HepG2 (cell line): ENCODE data around the gene SMYD1. TPM values are rescaled to one million over a fixed set of nuclear protein-coding genes. Genes with fewer than 3 reads are reported as not detected.

Source experiments
- ATAC-seq: fragments of 200-7000 bp; cut with Tn5 transposase; 3 replicates; pipeline ENCODE4 v1.9.1; 2020; ENCODE audit warnings: mild to moderate bottlenecking, moderate library complexity
- BruUV-seq: library from RNA; stranded (reverse); fragments of 400-500 nt; replicated peaks from 2 replicates; lab custom pipeline; 2021; lab: Mats Ljungman, UMichigan
- CTCF ChIA-PET: fragments of 300-600 bp; formaldehyde crosslinking; extraction: SDS; loops from one replicate; lab custom pipeline; 2021; ENCODE audit warnings: low total read pairs, inconsistent platforms, low intra/inter-chr PET ratio; lab: Yijun Ruan, JAX
- POLR2A ChIA-PET: fragments of 350-600 bp; sonication (Branson Sonifier 250); formaldehyde crosslinking; loops from one replicate; lab custom pipeline; 2020; ENCODE audit warnings: antibody characterized with exemption, inconsistent platforms; lab: Yijun Ruan, JAX
- DNase-seq: peaks from one replicate; pipeline ENCODE4 v3.0.0-alpha.2; 2015; ENCODE audit warnings: low spot score
- FAIRE-seq: peaks from 3 replicates; lab custom pipeline; 2011; peaks lifted over from hg19 to GRCh38; lab: Jason Lieb, UNC
- H2AFZ ChIP-seq: one replicate; pipeline ENCODE4 v1.6.1; 2011; ENCODE audit warnings: low read length, inconsistent platforms
- H3K27ac ChIP-seq: fragments of 300-600 bp; 3 replicates; pipeline ENCODE4 v1.8.0; 2011; ENCODE audit warnings: mixed run types, mild to moderate bottlenecking, mixed read lengths, low read length, inconsistent platforms; ENCODE audit not compliant: insufficient read depth; ENCODE audit errors: extremely low read length
- H3K27me3 ChIP-seq, 2 experiments: fragments of 200-600 bp in 1 of 2; 2 replicates in 1 of 2; 3 replicates in 1 of 2; pipeline versions ENCODE4 v1.6.0 to v1.8.0; 2011; ENCODE audit warnings: low read length in 2 of 2, mild to moderate bottlenecking in 2 of 2, moderate library complexity in 2 of 2, inconsistent platforms in 1 of 2; ENCODE audit not compliant: insufficient read depth in 2 of 2, control insufficient read depth in 1 of 2
- H3K36me3 ChIP-seq, 2 experiments: fragments of 200-600 bp in 1 of 2; replicated peaks in 1 of 2; 2 replicates in 1 of 2; 3 replicates in 1 of 2; pipeline versions ENCODE4 v1.5.1 to v1.8.0; 2011; ENCODE audit warnings: low read length in 2 of 2, inconsistent platforms in 1 of 2; ENCODE audit not compliant: insufficient read depth in 2 of 2, control insufficient read depth in 1 of 2
- H3K4me1 ChIP-seq: 2 replicates; pipeline ENCODE4 v1.5.1; 2012; ENCODE audit warnings: low read length, inconsistent platforms; ENCODE audit not compliant: insufficient read depth
- H3K4me2 ChIP-seq: 2 replicates; pipeline ENCODE4 v1.6.0; 2011; ENCODE audit warnings: low read depth, low read length, inconsistent platforms
- H3K4me3 ChIP-seq, 3 experiments: fragments of 200-600 bp in 1 of 3; sonication (generic), shearing (Covaris generic) in 1 of 3; replicated peaks in 1 of 3; 2 replicates each; pipeline ENCODE4 v1.5.1; 2011 to 2016; ENCODE audit warnings: low read length in 3 of 3, inconsistent platforms in 2 of 3, low read depth in 2 of 3, mild to moderate bottlenecking in 2 of 3, control low read depth in 1 of 3, mixed read lengths in 1 of 3; ENCODE audit not compliant: insufficient read depth in 1 of 3
- H3K79me2 ChIP-seq: one replicate; pipeline ENCODE4 v1.6.1; 2011; ENCODE audit warnings: low read length, inconsistent platforms; ENCODE audit not compliant: insufficient read depth
- H3K9ac ChIP-seq: 2 replicates; pipeline ENCODE4 v1.6.0; 2011; ENCODE audit warnings: mild to moderate bottlenecking, low read depth, low read length, inconsistent platforms; ENCODE audit not compliant: insufficient read depth
- H3K9me3 ChIP-seq: 2 replicates; pipeline ENCODE4 v1.5.1; 2012; ENCODE audit warnings: mild to moderate bottlenecking, low read length
- H4K20me1 ChIP-seq: 2 replicates; pipeline ENCODE4 v1.6.0; 2011; ENCODE audit warnings: inconsistent platforms, mild to moderate bottlenecking, low read length, moderate library complexity; ENCODE audit not compliant: insufficient read depth
- BORCS8-MEF2B ChIP-seq: sonication (generic); formaldehyde crosslinking; IDR thresholded peaks from 2 replicates; pipeline ENCODE4 v1.8.0; 2022; ENCODE audit warnings: mild to moderate bottlenecking, missing genetic modification reagents
- BRCA1 ChIP-seq: sonication (generic); formaldehyde crosslinking; IDR thresholded peaks from 2 replicates; pipeline ENCODE4 v1.4.0; 2020; ENCODE audit warnings: missing genetic modification reagents
- CBX1 ChIP-seq: IDR thresholded peaks from one replicate; pipeline ENCODE4 v1.6.1; 2016; ENCODE audit warnings: antibody characterized with exemption, low read depth
- CBX2 ChIP-seq, 2 experiments: fragments of 200-600 bp in 1 of 2; sonication (generic); formaldehyde crosslinking in 1 of 2; IDR thresholded peaks; 2 replicates each; pipeline versions ENCODE4 v1.7.0 to v1.8.1; 2018 to 2022; ENCODE audit warnings: low read depth in 2 of 2, low read length in 1 of 2, mild to moderate bottlenecking in 1 of 2, missing genetic modification reagents in 1 of 2
- HOXD1 ChIP-seq: sonication (generic); formaldehyde crosslinking; IDR thresholded peaks from 2 replicates; pipeline ENCODE4 v1.5.0; 2020; ENCODE audit warnings: missing genetic modification reagents
- RBAK ChIP-seq: sonication (generic); formaldehyde crosslinking; IDR thresholded peaks from 2 replicates; pipeline ENCODE4 v1.5.1; 2020; ENCODE audit warnings: mild to moderate bottlenecking, missing genetic modification reagents
- SALL1 ChIP-seq: sonication (generic); formaldehyde crosslinking; IDR thresholded peaks from 2 replicates; pipeline ENCODE4 v1.8.0; 2022; ENCODE audit warnings: mild to moderate bottlenecking, missing genetic modification reagents
- ZFP62 ChIP-seq: sonication (generic); formaldehyde crosslinking; IDR thresholded peaks from 2 replicates; pipeline ENCODE4 v1.4.0; 2020; ENCODE audit warnings: missing genetic modification reagents
- ZFX ChIP-seq: sonication (generic); formaldehyde crosslinking; IDR thresholded peaks from 2 replicates; pipeline ENCODE4 v1.4.0; 2020; ENCODE audit warnings: mild to moderate bottlenecking, low read depth, missing genetic modification reagents, moderate library complexity
- ZNF550 ChIP-seq: sonication (generic); formaldehyde crosslinking; IDR thresholded peaks from 2 replicates; pipeline ENCODE4 v1.4.0; 2020; ENCODE audit warnings: mild to moderate bottlenecking, missing genetic modification reagents, borderline replicate concordance
- WGBS: methylation state at CpG from one replicate; pipeline ENCODE4 v1.1.6; 2017; ENCODE audit warnings: low lambda C conversion rate; 5-methylcytosine and 5-hydroxymethylcytosine counted together
- in situ Hi-C: cut with HindIII; loops from 2 replicates; pipeline ENCODE4 v1.10.0; 2017; ENCODE audit warnings: low pct_unique_long_range_greater_than_20kb; ENCODE audit not compliant: extremely low pct_ligation_motif_present
- intact Hi-C: fragments of 100-400 bp; cut with micrococcal nuclease; formaldehyde crosslinking; loops from one replicate; pipeline ENCODE4 v1.10.0; 2022; ENCODE audit not compliant: unreplicated experiment
- polyA plus RNA-seq, 8 experiments: library from polyadenylated mRNA; depleted of rRNA in 3 of 8; stranded (reverse) in 7 of 8; unstranded in 1 of 8; fragments of >200 nt; fragmentation: Illumina TruSeq in 4 of 8; extraction: Trizol in 4 of 8; gene quantifications; 2 replicates each; pipeline versions ENCODE4 v1.2.1 to v1.2.3, GENCODE V29; 2011 to 2016; ENCODE audit warnings: low read depth in 4 of 8, missing spikeins in 1 of 8, mixed read lengths in 1 of 8; ENCODE audit not compliant: insufficient read depth in 1 of 8
- total RNA-seq, 5 experiments: library from RNA; depleted of rRNA; stranded (reverse); fragments of >200 nt; fragmentation: Illumina TruSeq; extraction: Trizol; gene quantifications; 2 replicates each; pipeline ENCODE4 v1.2.3, GENCODE V29; 2016; ENCODE audit warnings: low read depth in 1 of 5
- TF ChIP-seq, protein P1 (sequence below): sonication (generic); formaldehyde crosslinking; IDR thresholded peaks from 2 replicates; pipeline ENCODE4 v1.4.0; 2020; ENCODE audit warnings: missing genetic modification reagents
- TF ChIP-seq, protein P2 (sequence below): sonication (generic); formaldehyde crosslinking; IDR thresholded peaks from 2 replicates; pipeline ENCODE4 v1.8.0; 2022; ENCODE audit warnings: mild to moderate bottlenecking, missing genetic modification reagents, moderate library complexity
- TF ChIP-seq, protein P3 (sequence below): sonication (generic); formaldehyde crosslinking; IDR thresholded peaks from 2 replicates; pipeline ENCODE4 v1.4.0; 2020; ENCODE audit warnings: low read depth, missing genetic modification reagents

SMYD1 gene
- total and polyA plus RNA-seq, 2 of the 13 experiments (the other 11 are each of a cell fraction or from before 2014, with no cell fraction given), result not detected

DNA sequence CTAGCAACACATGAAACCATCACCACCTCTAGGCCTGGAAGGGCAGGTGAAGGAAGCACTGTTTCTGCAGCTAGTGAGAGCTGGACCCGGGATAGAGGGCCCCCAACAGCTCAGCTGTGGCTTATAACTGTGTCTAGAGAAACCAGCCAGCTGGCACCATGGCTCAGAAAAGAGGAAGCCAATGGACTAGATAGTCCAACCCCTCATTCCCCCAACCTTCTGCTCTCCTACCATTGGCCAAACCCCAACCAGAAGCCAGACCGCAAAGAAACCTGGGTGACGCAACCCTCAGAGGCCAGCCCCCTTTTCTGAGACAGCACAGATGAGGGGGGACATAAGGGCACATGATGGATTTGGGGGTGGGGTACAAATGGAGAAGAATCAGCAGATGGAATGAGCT lies 24.3 kb downstream of the SMYD1 start:
- BruUV-seq, result no TSS peak
- no peak overlapping the region for H3K9ac ChIP-seq
- no peaks in the 10 kb centered on the region for H3K9me3 ChIP-seq
- CTCF ChIA-PET, result no interaction called here
- no peak overlapping the region for H2AFZ ChIP-seq
- FAIRE-seq, result no peak
- no peaks in the 10 kb centered on the region for H3K36me3 ChIP-seq
- no peaks in the 10 kb centered on the region for H3K4me1 ChIP-seq
- H3K79me2 ChIP-seq, result no peaks in the 10 kb centered on the region
- H3K4me3 ChIP-seq, result no peak overlapping the region
- TF ChIP-seq, protein P1, sequence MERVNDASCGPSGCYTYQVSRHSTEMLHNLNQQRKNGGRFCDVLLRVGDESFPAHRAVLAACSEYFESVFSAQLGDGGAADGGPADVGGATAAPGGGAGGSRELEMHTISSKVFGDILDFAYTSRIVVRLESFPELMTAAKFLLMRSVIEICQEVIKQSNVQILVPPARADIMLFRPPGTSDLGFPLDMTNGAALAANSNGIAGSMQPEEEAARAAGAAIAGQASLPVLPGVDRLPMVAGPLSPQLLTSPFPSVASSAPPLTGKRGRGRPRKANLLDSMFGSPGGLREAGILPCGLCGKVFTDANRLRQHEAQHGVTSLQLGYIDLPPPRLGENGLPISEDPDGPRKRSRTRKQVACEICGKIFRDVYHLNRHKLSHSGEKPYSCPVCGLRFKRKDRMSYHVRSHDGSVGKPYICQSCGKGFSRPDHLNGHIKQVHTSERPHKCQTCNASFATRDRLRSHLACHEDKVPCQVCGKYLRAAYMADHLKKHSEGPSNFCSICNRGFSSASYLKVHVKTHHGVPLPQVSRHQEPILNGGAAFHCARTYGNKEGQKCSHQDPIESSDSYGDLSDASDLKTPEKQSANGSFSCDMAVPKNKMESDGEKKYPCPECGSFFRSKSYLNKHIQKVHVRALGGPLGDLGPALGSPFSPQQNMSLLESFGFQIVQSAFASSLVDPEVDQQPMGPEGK, result no peak
- no peak for TF ChIP-seq CBX2 (IDR thresholded peaks at IDR 0.05; ENCODE audit: low read depth, low read length)
- TF ChIP-seq CBX2 (CRISPR knock-in tag; IDR thresholded peaks at IDR 0.05; ENCODE audit: low read depth), result no peak
- TF ChIP-seq RBAK (CRISPR knock-in tag), result no peak
- TF ChIP-seq, protein P2, sequence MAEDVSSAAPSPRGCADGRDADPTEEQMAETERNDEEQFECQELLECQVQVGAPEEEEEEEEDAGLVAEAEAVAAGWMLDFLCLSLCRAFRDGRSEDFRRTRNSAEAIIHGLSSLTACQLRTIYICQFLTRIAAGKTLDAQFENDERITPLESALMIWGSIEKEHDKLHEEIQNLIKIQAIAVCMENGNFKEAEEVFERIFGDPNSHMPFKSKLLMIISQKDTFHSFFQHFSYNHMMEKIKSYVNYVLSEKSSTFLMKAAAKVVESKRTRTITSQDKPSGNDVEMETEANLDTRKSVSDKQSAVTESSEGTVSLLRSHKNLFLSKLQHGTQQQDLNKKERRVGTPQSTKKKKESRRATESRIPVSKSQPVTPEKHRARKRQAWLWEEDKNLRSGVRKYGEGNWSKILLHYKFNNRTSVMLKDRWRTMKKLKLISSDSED (CRISPR knock-in tag), result no peak
- TF ChIP-seq ZNF550 (CRISPR knock-in tag), result no peak
- no peak for TF ChIP-seq HOXD1 (CRISPR knock-in tag)
- no peak for TF ChIP-seq BRCA1 (CRISPR knock-in tag)
- TF ChIP-seq BORCS8-MEF2B, result no peak
- TF ChIP-seq ZFX (CRISPR knock-in tag), result no peak
- no peak for TF ChIP-seq CBX1
- TF ChIP-seq, protein P3, sequence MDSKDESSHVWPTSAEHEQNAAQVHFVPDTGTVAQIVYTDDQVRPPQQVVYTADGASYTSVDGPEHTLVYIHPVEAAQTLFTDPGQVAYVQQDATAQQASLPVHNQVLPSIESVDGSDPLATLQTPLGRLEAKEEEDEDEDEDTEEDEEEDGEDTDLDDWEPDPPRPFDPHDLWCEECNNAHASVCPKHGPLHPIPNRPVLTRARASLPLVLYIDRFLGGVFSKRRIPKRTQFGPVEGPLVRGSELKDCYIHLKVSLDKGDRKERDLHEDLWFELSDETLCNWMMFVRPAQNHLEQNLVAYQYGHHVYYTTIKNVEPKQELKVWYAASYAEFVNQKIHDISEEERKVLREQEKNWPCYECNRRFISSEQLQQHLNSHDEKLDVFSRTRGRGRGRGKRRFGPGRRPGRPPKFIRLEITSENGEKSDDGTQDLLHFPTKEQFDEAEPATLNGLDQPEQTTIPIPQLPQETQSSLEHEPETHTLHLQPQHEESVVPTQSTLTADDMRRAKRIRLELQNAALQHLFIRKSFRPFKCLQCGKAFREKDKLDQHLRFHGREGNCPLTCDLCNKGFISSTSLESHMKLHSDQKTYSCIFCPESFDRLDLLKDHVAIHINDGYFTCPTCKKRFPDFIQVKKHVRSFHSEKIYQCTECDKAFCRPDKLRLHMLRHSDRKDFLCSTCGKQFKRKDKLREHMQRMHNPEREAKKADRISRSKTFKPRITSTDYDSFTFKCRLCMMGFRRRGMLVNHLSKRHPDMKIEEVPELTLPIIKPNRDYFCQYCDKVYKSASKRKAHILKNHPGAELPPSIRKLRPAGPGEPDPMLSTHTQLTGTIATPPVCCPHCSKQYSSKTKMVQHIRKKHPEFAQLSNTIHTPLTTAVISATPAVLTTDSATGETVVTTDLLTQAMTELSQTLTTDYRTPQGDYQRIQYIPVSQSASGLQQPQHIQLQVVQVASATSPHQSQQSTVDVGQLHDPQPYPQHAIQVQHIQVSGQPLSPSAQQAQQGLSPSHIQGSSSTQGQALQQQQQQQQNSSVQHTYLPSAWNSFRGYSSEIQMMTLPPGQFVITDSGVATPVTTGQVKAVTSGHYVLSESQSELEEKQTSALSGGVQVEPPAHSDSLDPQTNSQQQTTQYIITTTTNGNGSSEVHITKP, result no peak
- TF ChIP-seq SALL1 (CRISPR knock-in tag), result no peak
- no peak for TF ChIP-seq ZFP62
- TF ChIP-seq, all 625 proteins: peak for 0
- in situ Hi-C loops (no loop called here), intact Hi-C loops (no loop called here)
- Histone ChIP-seq H3K27ac (no peak overlapping the region), H3K27me3 (peaks cover 1 to 33% of the 10 kb centered on the region in 2 experiments; a peak in 3 of 5 replicates), H3K4me2 (no peak overlapping the region), H4K20me1 (no peaks in the 10 kb centered on the region)
- no peak for ATAC-seq
- 0% methylated on average over 3 of the region's 3 CpGs for WGBS
- POLR2A ChIA-PET, result no interaction called here
- DNase-seq, result no peak
